HG02798 (cell line): ENCODE measurements around the gene PLAGL2.
"Not testable (repeated sequence)": the region's sequence is repeated elsewhere in the genome, so short reads cannot be mapped to it uniquely, and the experiment has no call there.

Experiments used
- ATAC-seq: cut with Tn5 transposase; IDR thresholded peaks from one replicate; pipeline ENCODE4 v1.9.1; 2021; ENCODE audit warnings: mild to moderate bottlenecking; ENCODE audit not compliant: unreplicated experiment, poor library complexity

The PLAGL2 gene

GRCh38 chr20:32207626-32208498, at the start of gene PLAGL2, which contains the start of gene POFUT1:
Gene PLAGL2, minus strand, starts transcription at chr20:32207743. Its CDS starts 5,565 bp downstream, at chr20:32202178.
Gene POFUT1, plus strand, starts transcription at chr20:32207880. Its CDS starts 62 bp downstream, at chr20:32207942.
- ATAC-seq = peak; percentile 93

- ATAC-seq = no peak
These were observed 44.6 kb upstream of the PLAGL2 start for GRCh38 chr20:32252189-32252588.

GRCh38 chr20:32251470-32251869, 43.9 kb upstream of the PLAGL2 start:
- ATAC-seq = no peak

- ATAC-seq = no peak
These were observed 41.6 kb upstream of the PLAGL2 start for GRCh38 chr20:32249030-32249738.

GRCh38 chr20:32248043-32248442, 40.5 kb upstream of the PLAGL2 start:
- no peak for ATAC-seq

- not testable (repeated sequence) for ATAC-seq
These were observed 38.7 kb upstream of the PLAGL2 start for GRCh38 chr20:32246208-32246607.

GRCh38 chr20:32244959-32245358, 37.4 kb upstream of the PLAGL2 start:
- no peak for ATAC-seq

GRCh38 chr20:32244150-32244823, 36.7 kb upstream of the PLAGL2 start:
- ATAC-seq = no peak

GRCh38 chr20:32241807-32242206, 34.3 kb upstream of the PLAGL2 start:
- ATAC-seq = no peak

- no peak for ATAC-seq
These were observed 32.7 kb upstream of the PLAGL2 start for GRCh38 chr20:32240205-32240604.

- ATAC-seq = no peak
These were observed 31.2 kb upstream of the PLAGL2 start for GRCh38 chr20:32238483-32239425.

- ATAC-seq = no peak
These were observed 29.9 kb upstream of the PLAGL2 start for GRCh38 chr20:32237419-32237818.

GRCh38 chr20:32236819-32237218, 29.3 kb upstream of the PLAGL2 start:
- ATAC-seq = no peak

GRCh38 chr20:32236048-32236533, 28.5 kb upstream of the PLAGL2 start:
- ATAC-seq = no peak

- ATAC-seq = no peak
These were observed 27.9 kb upstream of the PLAGL2 start for GRCh38 chr20:32235331-32236047.

- no peak for ATAC-seq
These were observed 26.7 kb upstream of the PLAGL2 start for GRCh38 chr20:32234135-32234808.

- ATAC-seq = no peak
These were observed 25.7 kb upstream of the PLAGL2 start for GRCh38 chr20:32233286-32233685.

GRCh38 chr20:32232326-32232886, 24.9 kb upstream of the PLAGL2 start:
- ATAC-seq = no peak
